ENCODE data around the gene RPS15.

DNA sequence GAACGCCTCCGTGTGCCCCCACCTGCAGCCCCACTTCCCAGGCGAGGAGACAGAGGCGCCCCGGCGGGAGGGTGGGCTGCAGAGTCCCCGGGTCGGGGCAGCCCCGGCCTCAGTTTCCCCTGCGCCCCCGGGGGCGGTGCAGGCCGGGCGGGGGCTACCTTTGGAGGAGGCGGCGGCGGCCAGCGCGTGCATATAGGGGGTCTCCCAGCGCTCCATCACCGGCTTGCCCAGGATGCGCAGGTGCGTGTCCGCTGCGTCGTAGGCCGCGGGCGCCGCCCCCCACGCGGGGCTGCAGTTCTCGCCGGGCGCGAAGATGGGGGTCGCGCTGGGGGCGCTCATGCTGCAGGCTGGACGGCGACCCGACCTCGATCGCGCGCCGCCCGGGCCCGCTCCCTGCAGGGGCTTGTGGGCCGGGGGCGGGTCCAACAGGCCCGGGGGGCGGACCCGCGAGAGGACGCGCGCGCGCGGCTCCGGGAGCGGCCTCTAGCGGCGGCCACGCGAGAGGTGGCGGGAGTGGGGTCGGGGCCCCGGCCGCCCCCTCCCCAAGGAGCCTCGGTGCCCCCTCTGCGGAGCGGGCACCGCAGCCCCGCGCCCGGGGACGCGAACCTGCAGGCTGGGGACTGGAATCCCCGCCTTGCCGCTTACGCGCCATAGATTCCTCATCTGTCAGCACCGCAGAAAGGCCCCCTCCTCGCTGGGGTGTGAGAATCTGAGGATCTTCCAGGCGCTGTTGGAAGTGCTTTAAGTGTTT lies 36.9 kb upstream of the RPS15 start, which contains the start of gene GAMT:
- TF ChIP-seq, protein P1, sequence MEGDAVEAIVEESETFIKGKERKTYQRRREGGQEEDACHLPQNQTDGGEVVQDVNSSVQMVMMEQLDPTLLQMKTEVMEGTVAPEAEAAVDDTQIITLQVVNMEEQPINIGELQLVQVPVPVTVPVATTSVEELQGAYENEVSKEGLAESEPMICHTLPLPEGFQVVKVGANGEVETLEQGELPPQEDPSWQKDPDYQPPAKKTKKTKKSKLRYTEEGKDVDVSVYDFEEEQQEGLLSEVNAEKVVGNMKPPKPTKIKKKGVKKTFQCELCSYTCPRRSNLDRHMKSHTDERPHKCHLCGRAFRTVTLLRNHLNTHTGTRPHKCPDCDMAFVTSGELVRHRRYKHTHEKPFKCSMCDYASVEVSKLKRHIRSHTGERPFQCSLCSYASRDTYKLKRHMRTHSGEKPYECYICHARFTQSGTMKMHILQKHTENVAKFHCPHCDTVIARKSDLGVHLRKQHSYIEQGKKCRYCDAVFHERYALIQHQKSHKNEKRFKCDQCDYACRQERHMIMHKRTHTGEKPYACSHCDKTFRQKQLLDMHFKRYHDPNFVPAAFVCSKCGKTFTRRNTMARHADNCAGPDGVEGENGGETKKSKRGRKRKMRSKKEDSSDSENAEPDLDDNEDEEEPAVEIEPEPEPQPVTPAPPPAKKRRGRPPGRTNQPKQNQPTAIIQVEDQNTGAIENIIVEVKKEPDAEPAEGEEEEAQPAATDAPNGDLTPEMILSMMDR (IDR thresholded peaks at IDR 0.05; ENCODE audit: low read depth, low read length, poor library complexity, severe bottlenecking) = peak; percentile 77
- TF ChIP-seq EZH2phosphoT487 (IDR thresholded peaks at IDR 0.05; ENCODE audit: borderline replicate concordance, low read length) = no peak

Data from DOHH2 (cell line).